K562 (cell line): ENCODE results near the gene RPS8. TPM values are rescaled to one million over a fixed set of nuclear protein-coding genes. Genes with fewer than 3 reads are reported as not detected.
A peak's percentile ranks its signal among the peaks of the same experiment; 100 is the strongest.

Experiments used
- ATF1 ChIP-seq, 2 experiments: fragments of 450-650 bp in 1 of 2; IDR thresholded peaks; 2 replicates each; pipeline ENCODE4 v1.6.1; 2016; ENCODE audit warnings: missing compliant biosample characterization in 1 of 2, missing genetic modification characterization in 1 of 2
- HLTF ChIP-seq: fragments of 450-650 bp; IDR thresholded peaks from 2 replicates; pipeline ENCODE4 v1.6.1; 2016
- KLF16 ChIP-seq: IDR thresholded peaks from 2 replicates; pipeline ENCODE4 v1.6.1; 2016; ENCODE audit warnings: antibody characterized with exemption
- LCOR ChIP-seq: sonication (generic); formaldehyde crosslinking; IDR thresholded peaks from 2 replicates; pipeline ENCODE4 v1.8.0; 2022; ENCODE audit warnings: mild to moderate bottlenecking, missing genetic modification reagents
- MCM2 ChIP-seq: fragments of 450-650 bp; IDR thresholded peaks from 2 replicates; pipeline ENCODE4 v1.6.1; 2017; ENCODE audit warnings: low read depth, mild to moderate bottlenecking
- NFYB ChIP-seq: IDR thresholded peaks from 2 replicates; pipeline ENCODE4 v1.6.1; 2011; ENCODE audit warnings: mild to moderate bottlenecking, moderate library complexity; ENCODE audit not compliant: insufficient read length; ENCODE audit errors: extremely low read depth
- POLR2B ChIP-seq: fragments of 450-650 bp; IDR thresholded peaks from 2 replicates; pipeline ENCODE4 v1.6.1; 2018; ENCODE audit warnings: low read depth; ENCODE audit not compliant: partially characterized antibody
- PRPF4 ChIP-seq: fragments of 200-400 bp; formaldehyde crosslinking; IDR thresholded peaks from one replicate; pipeline ENCODE4 v1.6.1; 2017; ENCODE audit warnings: low read length, low read depth, mild to moderate bottlenecking; ENCODE audit not compliant: insufficient read depth, poor library complexity, severe bottlenecking
- RBM15 ChIP-seq: fragments of 200-400 bp; formaldehyde crosslinking; IDR thresholded peaks from 2 replicates; pipeline ENCODE4 v1.6.1; 2018; ENCODE audit warnings: mild to moderate bottlenecking, low read length, moderate library complexity; ENCODE audit not compliant: insufficient read depth
- RNF2 ChIP-seq: sonication (generic); IDR thresholded peaks from 2 replicates; pipeline ENCODE4 v1.6.1; 2016
- SIRT6 ChIP-seq: IDR thresholded peaks from one replicate; pipeline ENCODE4 v1.6.1; 2012; ENCODE audit warnings: low read depth, mild to moderate bottlenecking, control low read depth, inconsistent platforms, low read length, moderate library complexity
- SNRNP70 ChIP-seq: fragments of 200-400 bp; formaldehyde crosslinking; optimal IDR thresholded peaks from 2 replicates; pipeline ENCODE3; 2017; ENCODE audit warnings: low read depth, low read length
- SOX6 ChIP-seq: fragments of 450-650 bp; IDR thresholded peaks from 2 replicates; pipeline ENCODE4 v1.6.1; 2014; ENCODE audit warnings: mild to moderate bottlenecking
- SREBF2 ChIP-seq: sonication (generic); formaldehyde crosslinking; IDR thresholded peaks from 2 replicates; pipeline ENCODE4 v1.4.0; 2020; ENCODE audit warnings: mild to moderate bottlenecking, missing genetic modification reagents
- THRA ChIP-seq: fragments of 450-650 bp; IDR thresholded peaks from 2 replicates; pipeline ENCODE4 v1.6.1; 2017; ENCODE audit warnings: mild to moderate bottlenecking, moderate library complexity
- THRAP3 ChIP-seq: fragments of 450-650 bp; IDR thresholded peaks from 2 replicates; pipeline ENCODE4 v1.6.1; 2016; ENCODE audit warnings: mild to moderate bottlenecking, inconsistent platforms, borderline replicate concordance
- XRCC4 ChIP-seq: IDR thresholded peaks from one replicate; pipeline ENCODE4 v1.6.1; 2011; ENCODE audit not compliant: insufficient read depth, insufficient read length; ENCODE audit errors: extremely low read depth
- ZBED1 ChIP-seq: IDR thresholded peaks from 2 replicates; pipeline ENCODE4 v1.6.1; 2014
- polyA plus RNA-seq, 8 experiments: library from polyadenylated mRNA; depleted of rRNA in 4 of 8; stranded (reverse) in 5 of 8; unstranded in 3 of 8; fragments of >200 nt; fragmentation: Nextera tagmentation in 2 of 8; fragmentation: Illumina TruSeq in 1 of 8; extraction: Ambion mirVana in 2 of 8; extraction: Trizol in 1 of 8; gene quantifications; 2 replicates each; pipeline versions ENCODE4 v1.2.1 to v1.2.3, GENCODE V29; 2011 to 2014; ENCODE audit warnings: inconsistent platforms in 1 of 8, missing spikeins in 1 of 8
- total RNA-seq, 7 experiments: library from RNA; depleted of rRNA in 6 of 7; stranded (reverse); fragments of >200 nt in 6 of 7; fragmentation: Illumina TruSeq in 2 of 7; extraction: Trizol in 2 of 7; gene quantifications; 2 replicates each; pipeline versions ENCODE4 v1.2.1 to v1.2.3, GENCODE V29; 2011 to 2021; ENCODE audit warnings: low replicate concordance in 1 of 7
- TF ChIP-seq, protein P1 (sequence below): fragments of 250-450 bp; sonication (Bioruptor Pico); IDR thresholded peaks from 2 replicates; pipeline ENCODE4 v1.5.0; 2021
- TF ChIP-seq, protein P2 (sequence below), 2 experiments: fragments of 450-650 bp; IDR thresholded peaks; 2 replicates each; pipeline ENCODE4 v1.6.1; 2016
- TF ChIP-seq, protein P3 (sequence below): fragments of 250-450 bp; sonication (Bioruptor Pico); IDR thresholded peaks from 2 replicates; pipeline ENCODE4 v1.4.0; 2020

Gene RPS8
- total and polyA plus RNA-seq, 9 of the 15 experiments (the other 6 are each of a cell fraction or from before 2014, with no cell fraction given), result 2,431 to 4,168 (median 3,109) TPM

DNA sequence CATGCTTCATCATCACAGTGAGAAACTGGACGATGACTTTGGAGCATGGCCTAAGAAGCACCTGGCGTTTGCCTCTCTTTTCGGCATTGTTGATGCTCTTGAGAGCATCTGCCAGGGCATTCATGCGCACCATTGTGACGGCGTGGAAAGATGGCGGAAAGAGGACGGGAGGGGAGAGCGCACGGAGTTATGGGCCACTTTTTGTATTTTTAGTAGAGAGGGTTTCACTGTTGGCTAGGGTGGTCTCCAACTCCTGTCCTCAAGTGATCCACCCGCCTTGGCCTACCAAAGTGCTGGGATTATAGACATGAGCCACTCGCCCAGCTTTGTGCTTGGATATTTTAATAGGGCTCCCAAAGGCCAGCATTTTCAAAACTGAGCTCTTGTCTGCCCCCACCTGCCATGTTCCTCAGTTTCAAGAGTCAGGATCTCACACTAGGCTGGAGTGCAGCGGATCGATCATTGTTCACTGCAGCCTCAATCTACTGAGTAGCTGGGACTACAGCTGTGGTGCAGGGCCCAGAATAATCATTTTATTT is 5.3 kb downstream of the RPS8 start (continued):
- TF ChIP-seq SIRT6, result no peak
- peak; percentile 83; the same call in 1 of the 2 replicates for TF ChIP-seq THRAP3
- no peak for TF ChIP-seq MCM2
- TF ChIP-seq SNRNP70, result no peak
- TF ChIP-seq ATF1 (CRISPR knock-in tag; IDR thresholded peaks at IDR 0.05), result no peak
- TF ChIP-seq ATF1 (tag; IDR thresholded peaks at IDR 0.05), result 0 out of 2 replicates have a peak, but pooled peaks have one; percentile 7
- no peak for TF ChIP-seq ZBED1
- TF ChIP-seq, protein P1, sequence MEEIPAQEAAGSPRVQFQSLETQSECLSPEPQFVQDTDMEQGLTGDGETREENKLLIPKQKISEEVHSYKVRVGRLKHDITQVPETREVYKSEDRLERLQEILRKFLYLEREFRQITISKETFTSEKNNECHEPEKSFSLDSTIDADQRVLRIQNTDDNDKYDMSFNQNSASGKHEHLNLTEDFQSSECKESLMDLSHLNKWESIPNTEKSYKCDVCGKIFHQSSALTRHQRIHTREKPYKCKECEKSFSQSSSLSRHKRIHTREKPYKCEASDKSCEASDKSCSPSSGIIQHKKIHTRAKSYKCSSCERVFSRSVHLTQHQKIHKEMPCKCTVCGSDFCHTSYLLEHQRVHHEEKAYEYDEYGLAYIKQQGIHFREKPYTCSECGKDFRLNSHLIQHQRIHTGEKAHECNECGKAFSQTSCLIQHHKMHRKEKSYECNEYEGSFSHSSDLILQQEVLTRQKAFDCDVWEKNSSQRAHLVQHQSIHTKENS, result no peak
- no peak for TF ChIP-seq PRPF4
- no peak for TF ChIP-seq KLF16
- no peak for TF ChIP-seq SOX6
- no peak for TF ChIP-seq SREBF2
- TF ChIP-seq POLR2B, result peak; percentile 56
- TF ChIP-seq XRCC4, result no peak
- TF ChIP-seq RNF2, result no peak
- TF ChIP-seq, protein P2, sequence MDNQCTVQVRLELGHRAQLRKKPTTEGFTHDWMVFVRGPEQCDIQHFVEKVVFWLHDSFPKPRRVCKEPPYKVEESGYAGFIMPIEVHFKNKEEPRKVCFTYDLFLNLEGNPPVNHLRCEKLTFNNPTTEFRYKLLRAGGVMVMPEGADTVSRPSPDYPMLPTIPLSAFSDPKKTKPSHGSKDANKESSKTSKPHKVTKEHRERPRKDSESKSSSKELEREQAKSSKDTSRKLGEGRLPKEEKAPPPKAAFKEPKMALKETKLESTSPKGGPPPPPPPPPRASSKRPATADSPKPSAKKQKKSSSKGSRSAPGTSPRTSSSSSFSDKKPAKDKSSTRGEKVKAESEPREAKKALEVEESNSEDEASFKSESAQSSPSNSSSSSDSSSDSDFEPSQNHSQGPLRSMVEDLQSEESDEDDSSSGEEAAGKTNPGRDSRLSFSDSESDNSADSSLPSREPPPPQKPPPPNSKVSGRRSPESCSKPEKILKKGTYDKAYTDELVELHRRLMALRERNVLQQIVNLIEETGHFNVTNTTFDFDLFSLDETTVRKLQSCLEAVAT (IDR thresholded peaks at IDR 0.05), result peak in 1 of 2 experiments; percentile 68; a peak in 1 of 4 replicates
- TF ChIP-seq RBM15, result no peak
- no peak for TF ChIP-seq THRA
- TF ChIP-seq, protein P3, sequence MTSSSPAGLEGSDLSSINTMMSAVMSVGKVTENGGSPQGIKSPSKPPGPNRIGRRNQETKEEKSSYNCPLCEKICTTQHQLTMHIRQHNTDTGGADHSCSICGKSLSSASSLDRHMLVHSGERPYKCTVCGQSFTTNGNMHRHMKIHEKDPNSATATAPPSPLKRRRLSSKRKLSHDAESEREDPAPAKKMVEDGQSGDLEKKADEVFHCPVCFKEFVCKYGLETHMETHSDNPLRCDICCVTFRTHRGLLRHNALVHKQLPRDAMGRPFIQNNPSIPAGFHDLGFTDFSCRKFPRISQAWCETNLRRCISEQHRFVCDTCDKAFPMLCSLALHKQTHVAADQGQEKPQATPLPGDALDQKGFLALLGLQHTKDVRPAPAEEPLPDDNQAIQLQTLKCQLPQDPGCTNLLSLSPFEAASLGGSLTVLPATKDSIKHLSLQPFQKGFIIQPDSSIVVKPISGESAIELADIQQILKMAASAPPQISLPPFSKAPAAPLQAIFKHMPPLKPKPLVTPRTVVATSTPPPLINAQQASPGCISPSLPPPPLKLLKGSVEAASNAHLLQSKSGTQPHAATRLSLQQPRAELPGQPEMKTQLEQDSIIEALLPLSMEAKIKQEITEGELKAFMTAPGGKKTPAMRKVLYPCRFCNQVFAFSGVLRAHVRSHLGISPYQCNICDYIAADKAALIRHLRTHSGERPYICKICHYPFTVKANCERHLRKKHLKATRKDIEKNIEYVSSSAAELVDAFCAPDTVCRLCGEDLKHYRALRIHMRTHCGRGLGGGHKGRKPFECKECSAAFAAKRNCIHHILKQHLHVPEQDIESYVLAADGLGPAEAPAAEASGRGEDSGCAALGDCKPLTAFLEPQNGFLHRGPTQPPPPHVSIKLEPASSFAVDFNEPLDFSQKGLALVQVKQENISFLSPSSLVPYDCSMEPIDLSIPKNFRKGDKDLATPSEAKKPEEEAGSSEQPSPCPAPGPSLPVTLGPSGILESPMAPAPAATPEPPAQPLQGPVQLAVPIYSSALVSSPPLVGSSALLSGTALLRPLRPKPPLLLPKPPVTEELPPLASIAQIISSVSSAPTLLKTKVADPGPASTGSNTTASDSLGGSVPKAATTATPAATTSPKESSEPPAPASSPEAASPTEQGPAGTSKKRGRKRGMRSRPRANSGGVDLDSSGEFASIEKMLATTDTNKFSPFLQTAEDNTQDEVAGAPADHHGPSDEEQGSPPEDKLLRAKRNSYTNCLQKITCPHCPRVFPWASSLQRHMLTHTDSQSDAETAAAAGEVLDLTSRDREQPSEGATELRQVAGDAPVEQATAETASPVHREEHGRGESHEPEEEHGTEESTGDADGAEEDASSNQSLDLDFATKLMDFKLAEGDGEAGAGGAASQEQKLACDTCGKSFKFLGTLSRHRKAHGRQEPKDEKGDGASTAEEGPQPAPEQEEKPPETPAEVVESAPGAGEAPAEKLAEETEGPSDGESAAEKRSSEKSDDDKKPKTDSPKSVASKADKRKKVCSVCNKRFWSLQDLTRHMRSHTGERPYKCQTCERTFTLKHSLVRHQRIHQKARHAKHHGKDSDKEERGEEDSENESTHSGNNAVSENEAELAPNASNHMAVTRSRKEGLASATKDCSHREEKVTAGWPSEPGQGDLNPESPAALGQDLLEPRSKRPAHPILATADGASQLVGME, result no peak
- no peak for TF ChIP-seq LCOR (CRISPR knock-in tag)
- no peak for TF ChIP-seq NFYB
- no peak for TF ChIP-seq HLTF
